NB4 (cell line): Measurements from ENCODE around the gene ADAMTSL1.

Experiments used
- DNase-seq: peaks from one replicate; pipeline ENCODE4 v3.0.0; 2010; ENCODE audit warnings: low read depth
- H3K4me3 ChIP-seq: one replicate; pipeline ENCODE4 v1.5.1; 2011; ENCODE audit warnings: mild to moderate bottlenecking, low read depth, low read length, moderate library complexity
- MYC ChIP-seq: IDR thresholded peaks from 2 replicates; pipeline ENCODE4 v1.6.1; 2011; ENCODE audit warnings: low read depth, low read length
- POLR2A ChIP-seq: IDR thresholded peaks from 2 replicates; pipeline ENCODE4 v1.6.1; 2011; ENCODE audit warnings: mild to moderate bottlenecking; ENCODE audit not compliant: insufficient read length; ENCODE audit errors: extremely low read depth
- TF ChIP-seq, protein P1 (sequence below): IDR thresholded peaks from 2 replicates; pipeline ENCODE4 v1.6.1; 2011; ENCODE audit warnings: low read depth, low read length
- TF ChIP-seq, protein P2 (sequence below): IDR thresholded peaks from one replicate; pipeline ENCODE4 v1.5.1; 2012; ENCODE audit warnings: low read depth, low read length

ADAMTSL1 gene

DNA sequence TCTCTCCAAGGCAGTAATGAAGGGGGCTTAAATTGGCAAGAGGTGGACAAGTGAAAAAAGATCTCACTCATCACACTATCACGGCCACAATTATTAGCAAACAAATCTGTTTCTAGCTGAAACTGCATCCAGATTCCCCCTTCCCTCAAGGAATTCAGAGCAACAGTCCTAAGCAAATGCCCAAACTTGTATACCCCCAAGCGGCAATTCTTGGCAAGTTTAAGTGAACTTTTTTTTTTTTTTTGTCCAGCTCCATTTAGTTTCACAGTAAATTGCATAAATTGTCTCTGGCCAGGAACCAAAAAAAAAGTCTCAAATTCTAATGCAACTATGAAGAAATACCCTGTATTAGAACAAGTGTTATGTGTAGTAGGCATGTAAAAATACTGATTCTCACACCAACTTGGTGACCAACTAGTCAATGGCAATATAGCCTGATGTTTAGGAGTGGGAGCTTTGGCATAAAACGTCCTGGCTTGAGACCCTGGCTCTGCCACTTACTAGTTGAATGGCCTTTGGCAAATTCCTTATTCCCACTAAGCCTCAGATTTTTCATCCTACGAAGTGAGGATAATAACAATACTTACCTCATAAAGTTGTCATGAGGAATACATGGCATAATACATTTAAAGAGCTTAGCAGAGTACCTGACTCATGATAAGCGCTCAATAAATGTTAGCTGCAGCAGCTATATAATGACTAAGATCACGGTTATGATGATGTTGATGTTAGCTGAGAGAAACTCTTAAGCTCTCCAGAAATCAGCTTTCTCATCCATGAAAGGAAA lies 193.2 kb downstream of the ADAMTSL1 start:
- DNase-seq = no peak
- TF ChIP-seq, protein P1, sequence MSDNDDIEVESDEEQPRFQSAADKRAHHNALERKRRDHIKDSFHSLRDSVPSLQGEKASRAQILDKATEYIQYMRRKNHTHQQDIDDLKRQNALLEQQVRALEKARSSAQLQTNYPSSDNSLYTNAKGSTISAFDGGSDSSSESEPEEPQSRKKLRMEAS = no peak
- TF ChIP-seq POLR2A (no peak), MYC (no peak)
- TF ChIP-seq, protein P2, sequence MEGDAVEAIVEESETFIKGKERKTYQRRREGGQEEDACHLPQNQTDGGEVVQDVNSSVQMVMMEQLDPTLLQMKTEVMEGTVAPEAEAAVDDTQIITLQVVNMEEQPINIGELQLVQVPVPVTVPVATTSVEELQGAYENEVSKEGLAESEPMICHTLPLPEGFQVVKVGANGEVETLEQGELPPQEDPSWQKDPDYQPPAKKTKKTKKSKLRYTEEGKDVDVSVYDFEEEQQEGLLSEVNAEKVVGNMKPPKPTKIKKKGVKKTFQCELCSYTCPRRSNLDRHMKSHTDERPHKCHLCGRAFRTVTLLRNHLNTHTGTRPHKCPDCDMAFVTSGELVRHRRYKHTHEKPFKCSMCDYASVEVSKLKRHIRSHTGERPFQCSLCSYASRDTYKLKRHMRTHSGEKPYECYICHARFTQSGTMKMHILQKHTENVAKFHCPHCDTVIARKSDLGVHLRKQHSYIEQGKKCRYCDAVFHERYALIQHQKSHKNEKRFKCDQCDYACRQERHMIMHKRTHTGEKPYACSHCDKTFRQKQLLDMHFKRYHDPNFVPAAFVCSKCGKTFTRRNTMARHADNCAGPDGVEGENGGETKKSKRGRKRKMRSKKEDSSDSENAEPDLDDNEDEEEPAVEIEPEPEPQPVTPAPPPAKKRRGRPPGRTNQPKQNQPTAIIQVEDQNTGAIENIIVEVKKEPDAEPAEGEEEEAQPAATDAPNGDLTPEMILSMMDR = no peak
- H3K4me3 ChIP-seq = no peak overlapping the region

DNA sequence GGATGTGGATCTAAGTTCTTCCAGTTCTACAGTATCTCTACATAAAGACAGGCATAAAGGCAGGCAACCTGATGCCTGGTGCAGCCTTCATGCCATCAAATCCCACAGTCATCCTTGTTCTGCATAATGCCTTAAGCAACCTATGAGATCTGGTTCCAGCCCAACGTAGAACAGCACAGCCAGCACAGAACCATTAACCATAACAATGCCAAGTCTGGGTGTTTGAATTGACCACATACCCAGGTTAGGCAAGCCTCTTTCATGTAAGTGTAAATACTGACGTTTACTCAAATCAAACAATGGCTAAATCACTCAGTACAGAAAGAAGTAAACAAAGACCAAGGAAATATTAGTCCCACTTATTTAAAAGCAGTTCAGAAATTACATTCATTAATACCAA lies 195.0 kb downstream of the ADAMTSL1 start:
- TF ChIP-seq POLR2A (no peak), MYC (no peak)
- TF ChIP-seq, protein P1 = no peak
- TF ChIP-seq, protein P2 = no peak

DNA sequence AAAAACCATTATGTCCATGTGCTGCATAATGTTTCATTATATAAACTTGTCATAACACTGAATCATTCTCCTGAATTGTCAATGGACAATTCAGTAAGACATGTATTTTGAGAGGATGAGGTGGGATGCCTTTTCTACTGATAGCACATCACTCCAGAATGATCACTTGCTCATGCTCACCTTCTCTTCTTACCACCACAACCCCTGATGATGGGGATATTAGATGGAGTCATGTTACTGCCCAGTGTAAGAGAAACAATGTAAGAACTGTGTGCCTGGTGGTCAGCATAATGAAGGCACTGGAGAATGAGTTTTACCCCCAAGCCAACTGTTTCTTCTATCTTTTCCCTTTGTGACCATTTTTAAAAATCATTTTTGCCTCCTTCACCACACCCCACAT lies 198.8 kb downstream of the ADAMTSL1 start:
- DNase-seq = no peak
- no peak overlapping the region for H3K4me3 ChIP-seq
- TF ChIP-seq, protein P2 = no peak
- TF ChIP-seq, protein P1 = no peak
- TF ChIP-seq POLR2A = no peak
- no peak for TF ChIP-seq MYC

More for the DNA sequence above, 195.0 kb downstream of the ADAMTSL1 start:
- no peak for DNase-seq
- no peak overlapping the region for H3K4me3 ChIP-seq

DNA sequence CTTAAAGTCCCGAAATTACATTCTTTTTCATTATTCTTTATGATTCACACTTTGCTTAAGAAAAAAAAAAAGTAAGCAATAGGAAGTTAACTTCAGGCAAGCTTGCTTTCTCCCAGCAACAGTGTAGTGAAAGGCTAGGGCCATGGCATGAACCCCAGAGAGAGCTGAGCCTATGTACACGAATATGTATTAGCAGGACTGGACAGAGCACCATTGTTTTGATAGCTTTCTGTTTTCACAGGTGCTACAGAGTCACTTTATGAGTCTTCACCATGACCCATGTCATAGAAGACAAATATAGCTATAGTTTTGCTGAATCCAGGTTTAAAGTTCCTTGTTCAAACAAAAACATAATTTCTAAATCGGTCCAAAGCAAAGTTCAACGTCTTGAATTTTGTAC lies 199.2 kb downstream of the ADAMTSL1 start:
- no peak for TF ChIP-seq POLR2A
- TF ChIP-seq, protein P2 = no peak
- TF ChIP-seq, protein P1 = no peak
- TF ChIP-seq MYC = no peak
- no peak for DNase-seq
- H3K4me3 ChIP-seq = no peak overlapping the region

DNA sequence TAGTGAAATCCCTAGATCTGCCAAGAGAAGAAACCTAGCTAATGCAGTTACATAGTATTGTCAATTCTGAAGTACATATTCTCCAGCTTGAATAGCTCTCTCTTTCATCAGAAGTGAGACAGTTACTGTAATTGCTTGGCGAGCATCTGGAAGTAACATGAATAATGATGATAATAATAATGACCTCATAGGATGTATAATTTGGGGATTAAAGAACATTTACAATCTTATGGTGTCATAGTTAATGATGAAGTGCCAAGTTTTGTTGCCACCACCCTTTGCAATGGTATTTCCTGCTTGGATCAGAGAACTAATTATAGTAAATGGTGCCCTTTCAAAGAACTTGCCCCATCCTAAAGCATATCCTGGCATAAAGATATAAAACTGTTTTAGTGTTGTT lies 201.4 kb downstream of the ADAMTSL1 start:
- TF ChIP-seq, protein P2 = no peak
- TF ChIP-seq MYC = no peak
- DNase-seq = no peak
- H3K4me3 ChIP-seq = no peak overlapping the region

DNA sequence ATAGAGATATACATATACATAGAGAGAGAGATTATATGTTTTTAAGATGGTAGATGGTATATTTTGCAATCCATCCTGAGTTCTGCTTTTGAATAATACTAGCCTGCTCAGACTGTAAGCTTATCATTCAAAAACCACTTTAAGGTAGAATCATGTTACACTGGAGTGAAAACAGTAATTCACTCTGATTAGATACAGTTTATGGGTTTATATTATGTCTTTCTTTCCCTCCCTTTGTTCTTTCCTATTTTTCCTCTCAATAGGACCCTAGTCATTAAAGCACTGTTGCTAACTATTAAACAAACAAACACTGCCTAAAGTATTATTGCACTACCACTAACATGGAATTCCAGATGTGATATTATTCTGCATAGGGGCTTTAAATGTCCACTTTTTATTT lies 202.0 kb downstream of the ADAMTSL1 start:
- no peak for DNase-seq
- TF ChIP-seq MYC (no peak), POLR2A (no peak)
- TF ChIP-seq, protein P1 = no peak
- no peak overlapping the region for H3K4me3 ChIP-seq
